Testis (tissue), 2 donors: ENCODE results near the gene DMWD.

Source experiments
- CTCF ChIP-seq, 3 experiments: fragments of 450-650 bp in 2 of 3; fragments of 200-600 bp in 1 of 3; sonication (generic) in 1 of 3; IDR thresholded peaks; one replicate each; pipeline ENCODE4 v1.5.1; 2016 to 2019; ENCODE audit warnings: antibody characterized with exemption in 3 of 3, mild to moderate bottlenecking in 2 of 3, moderate library complexity in 1 of 3
- POLR2A ChIP-seq: fragments of 450-650 bp; IDR thresholded peaks from one replicate; pipeline ENCODE4 v1.6.1; 2017; ENCODE audit warnings: antibody characterized with exemption, mild to moderate bottlenecking, moderate library complexity

- no peak for TF ChIP-seq CTCF (IDR thresholded peaks at IDR 0.05)
- TF ChIP-seq POLR2A = no peak
Observed at GRCh38 chr19:45780146-45780447, 12.5 kb downstream of the DMWD start.
